Thoracic aorta (tissue), 2 donors: ENCODE results near the gene DTX3L. TPM values are rescaled to one million over a fixed set of nuclear protein-coding genes. Genes with fewer than 3 reads are reported as not detected.

Experiments used
- ATAC-seq: fragments of 150-250 bp; one replicate; pipeline ENCODE4 v1.8.0; 2017; ENCODE audit warnings: low read depth; ENCODE audit not compliant: insufficient number of reproducible peaks, low FRiP score
- DNase-seq: peaks from one replicate; pipeline ENCODE4 v3.0.0-alpha.2; 2020; ENCODE audit warnings: low spot score
- H3K27ac ChIP-seq, 2 donors: fragments of 200-600 bp; sonication (generic); 1 replicate in 1 of 2; 2 replicates in 1 of 2; pipeline ENCODE4 v1.5.1; 2016; ENCODE audit warnings: mild to moderate bottlenecking in 2 of 2, moderate library complexity in 2 of 2
- H3K27me3 ChIP-seq: fragments of 200-600 bp; sonication (generic); replicated peaks from 2 replicates; pipeline ENCODE4 v1.6.0; 2016; ENCODE audit warnings: mild to moderate bottlenecking; ENCODE audit not compliant: insufficient read depth
- H3K36me3 ChIP-seq: fragments of 200-600 bp; sonication (generic); one replicate; pipeline ENCODE4 v1.5.1; 2016
- H3K4me1 ChIP-seq, 2 donors: fragments of 200-600 bp; sonication (generic); 1 replicate in 1 of 2; 2 replicates in 1 of 2; pipeline versions ENCODE4 v1.5.1 to v1.6.0; 2016; ENCODE audit warnings: low read depth in 2 of 2, mild to moderate bottlenecking in 1 of 2; ENCODE audit not compliant: control insufficient read depth in 1 of 2
- H3K4me3 ChIP-seq: fragments of 200-600 bp; sonication (generic); 2 replicates; pipeline ENCODE4 v1.5.1; 2016; ENCODE audit warnings: mild to moderate bottlenecking
- H3K9me3 ChIP-seq: fragments of 200-600 bp; sonication (generic); 2 replicates; pipeline ENCODE4 v1.5.1; 2016
- CTCF ChIP-seq: fragments of 200-600 bp; sonication (generic); IDR thresholded peaks from one replicate; pipeline ENCODE4 v1.5.1; 2019; ENCODE audit warnings: antibody characterized with exemption
- total RNA-seq, 2 donors: library from RNA; depleted of rRNA; stranded (reverse); fragments of >200 nt; gene quantifications; one replicate each; pipeline versions ENCODE4 v1.1.0 to v1.2.3, GENCODE V29; 2016

The DTX3L gene
- total RNA-seq, 2 donors from 2014 or later, result 16.2 to 31.5 TPM

GRCh38 chr3:122602011-122602710 is 38.0 kb downstream of the DTX3L start:
- Histone ChIP-seq H3K36me3 (no peaks in the 10 kb centered on the region), H3K9me3 (no peaks in the 10 kb centered on the region), H3K4me1 (no peaks in the 10 kb centered on the region), H3K4me3 (no peak overlapping the region), H3K27ac (no peak overlapping the region), H3K27me3 (no peaks in the 10 kb centered on the region)
- DNase-seq, result no peak
- TF ChIP-seq CTCF, result no peak
- ATAC-seq, result no peak

GRCh38 chr3:122603056-122603455 is 38.9 kb downstream of the DTX3L start:
- ATAC-seq, result no peak
- H3K4me3 ChIP-seq, result no peak overlapping the region
- no peaks in the 10 kb centered on the region for H3K4me1 ChIP-seq
- H3K9me3 ChIP-seq, result no peaks in the 10 kb centered on the region
- DNase-seq, result no peak
- no peaks in the 10 kb centered on the region for H3K27me3 ChIP-seq
- no peak for TF ChIP-seq CTCF
- H3K27ac ChIP-seq, result no peak overlapping the region
- no peaks in the 10 kb centered on the region for H3K36me3 ChIP-seq

GRCh38 chr3:122606330-122606729 is 42.2 kb downstream of the DTX3L start:
- ATAC-seq (no peak), DNase-seq (no peak)
- no peak overlapping the region for H3K27ac ChIP-seq
- no peaks in the 10 kb centered on the region for H3K4me1 ChIP-seq
- H3K27me3 ChIP-seq, result no peaks in the 10 kb centered on the region
- no peaks in the 10 kb centered on the region for H3K36me3 ChIP-seq
- TF ChIP-seq CTCF, result no peak
- H3K4me3 ChIP-seq, result no peak overlapping the region
- no peaks in the 10 kb centered on the region for H3K9me3 ChIP-seq

GRCh38 chr3:122608916-122609315 is 44.8 kb downstream of the DTX3L start:
- no peak for TF ChIP-seq CTCF
- no peak for DNase-seq
- Histone ChIP-seq H3K36me3 (no peaks in the 10 kb centered on the region), H3K4me3 (no peak overlapping the region), H3K27me3 (no peaks in the 10 kb centered on the region), H3K9me3 (no peaks in the 10 kb centered on the region), H3K4me1 (no peaks in the 10 kb centered on the region), H3K27ac (no peak overlapping the region)
- ATAC-seq, result no peak

GRCh38 chr3:122609798-122610559 is 45.8 kb downstream of the DTX3L start:
- no peak for ATAC-seq
- H3K36me3 ChIP-seq, result no peaks in the 10 kb centered on the region
- no peak for TF ChIP-seq CTCF
- H3K27ac ChIP-seq, result no peak overlapping the region
- H3K27me3 ChIP-seq, result no peaks in the 10 kb centered on the region
- DNase-seq, result no peak
- H3K9me3 ChIP-seq, result no peaks in the 10 kb centered on the region
- H3K4me3 ChIP-seq, result no peak overlapping the region
- no peaks in the 10 kb centered on the region for H3K4me1 ChIP-seq
